GM12878 (cell line): ENCODE data around the gene HEBP2.

Source experiments
- BCL11A ChIP-seq: IDR thresholded peaks from 2 replicates; pipeline ENCODE4 v1.6.1; 2011; ENCODE audit warnings: low read depth, low read length
- CBFB ChIP-seq: IDR thresholded peaks from 2 replicates; pipeline ENCODE4 v1.6.1; 2016; ENCODE audit warnings: antibody characterized with exemption, low read depth
- EZH2 ChIP-seq: IDR thresholded peaks from 2 replicates; pipeline ENCODE4 v1.6.1; 2012; ENCODE audit warnings: low read depth, mild to moderate bottlenecking, control low read depth, inconsistent platforms, low read length, borderline replicate concordance; ENCODE audit not compliant: control insufficient read depth
- FOXM1 ChIP-seq: IDR thresholded peaks from 2 replicates; pipeline ENCODE4 v1.6.1; 2012; ENCODE audit warnings: low read depth, mild to moderate bottlenecking, inconsistent platforms, low read length, moderate library complexity
- HCFC1 ChIP-seq: fragments of 150-350 bp; IDR thresholded peaks from 2 replicates; pipeline ENCODE4 v1.6.1; 2014; ENCODE audit warnings: low read length
- NBN ChIP-seq: fragments of 450-650 bp; IDR thresholded peaks from 2 replicates; pipeline ENCODE4 v1.6.1; 2016
- POLR2A ChIP-seq: IDR thresholded peaks from 2 replicates; pipeline ENCODE4 v1.6.1; 2011; ENCODE audit warnings: low read depth, mild to moderate bottlenecking, low read length
- RAD21 ChIP-seq: IDR thresholded peaks from 2 replicates; pipeline ENCODE4 v1.6.1; 2011; ENCODE audit warnings: mild to moderate bottlenecking, low read depth, low read length, moderate library complexity; ENCODE audit not compliant: insufficient read depth
- SPI1 ChIP-seq: IDR thresholded peaks from 2 replicates; pipeline ENCODE4 v1.6.1; 2011; ENCODE audit warnings: low read depth, mild to moderate bottlenecking, low read length, moderate library complexity, borderline replicate concordance; ENCODE audit not compliant: insufficient read depth
- TF ChIP-seq, protein P1 (sequence below): IDR thresholded peaks from 2 replicates; pipeline ENCODE4 v1.6.1; 2011; ENCODE audit warnings: borderline replicate concordance, low read depth, mild to moderate bottlenecking, moderate library complexity, mixed read lengths, low read length; ENCODE audit not compliant: insufficient read depth; ENCODE audit errors: extremely low read length
- TF ChIP-seq, protein P2 (sequence below): IDR thresholded peaks from 2 replicates; pipeline ENCODE4 v1.6.1; 2011; ENCODE audit warnings: low read depth, low read length, improper control_type of control experiment, borderline replicate concordance

DNA sequence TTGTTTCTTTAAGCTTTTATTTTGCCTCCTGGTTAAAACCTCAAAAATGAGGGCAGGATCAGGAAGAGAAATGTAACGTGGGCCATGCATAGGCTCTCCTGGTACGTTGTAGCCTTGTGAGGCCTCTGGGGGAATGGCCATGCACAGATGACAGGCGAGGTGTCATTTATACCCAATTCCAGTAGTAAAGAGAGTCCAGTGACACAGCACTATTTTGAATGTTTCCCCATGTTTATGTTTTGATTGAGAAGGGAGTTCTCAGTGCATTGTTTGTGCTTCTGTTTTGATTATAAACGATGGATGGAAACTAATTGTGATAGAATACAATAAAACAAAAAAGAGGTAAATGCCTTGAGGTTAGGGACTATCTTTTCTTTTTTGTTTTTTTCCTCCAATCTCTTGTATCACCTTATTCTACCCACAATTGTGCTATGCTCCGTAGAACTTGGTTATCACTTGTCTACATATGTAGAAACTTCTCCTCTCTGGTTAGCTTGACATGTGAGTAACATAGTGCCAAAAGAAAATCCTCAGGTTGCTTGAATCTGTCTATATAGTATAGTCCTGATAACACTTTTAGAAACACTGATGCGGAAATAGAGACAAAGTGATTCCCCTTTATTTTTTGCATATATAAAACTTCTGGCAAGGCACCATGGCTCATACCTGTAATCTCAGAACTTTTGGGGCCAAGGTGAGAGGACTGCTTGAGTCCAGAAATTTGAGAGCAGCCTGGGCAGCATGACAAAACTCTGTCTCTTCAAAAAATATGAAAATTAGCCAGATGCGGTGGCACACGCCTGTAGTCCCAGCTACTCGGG lies 33.2 kb upstream of the HEBP2 start:
- TF ChIP-seq POLR2A (no peak), EZH2 (no peak), FOXM1 (no peak), CBFB (no peak), HCFC1 (no peak), RAD21 (no peak), BCL11A (no peak), SPI1 (no peak), NBN (no peak)
- TF ChIP-seq, protein P1, sequence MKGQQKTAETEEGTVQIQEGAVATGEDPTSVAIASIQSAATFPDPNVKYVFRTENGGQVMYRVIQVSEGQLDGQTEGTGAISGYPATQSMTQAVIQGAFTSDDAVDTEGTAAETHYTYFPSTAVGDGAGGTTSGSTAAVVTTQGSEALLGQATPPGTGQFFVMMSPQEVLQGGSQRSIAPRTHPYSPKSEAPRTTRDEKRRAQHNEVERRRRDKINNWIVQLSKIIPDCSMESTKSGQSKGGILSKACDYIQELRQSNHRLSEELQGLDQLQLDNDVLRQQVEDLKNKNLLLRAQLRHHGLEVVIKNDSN = no peak
- TF ChIP-seq, protein P2, sequence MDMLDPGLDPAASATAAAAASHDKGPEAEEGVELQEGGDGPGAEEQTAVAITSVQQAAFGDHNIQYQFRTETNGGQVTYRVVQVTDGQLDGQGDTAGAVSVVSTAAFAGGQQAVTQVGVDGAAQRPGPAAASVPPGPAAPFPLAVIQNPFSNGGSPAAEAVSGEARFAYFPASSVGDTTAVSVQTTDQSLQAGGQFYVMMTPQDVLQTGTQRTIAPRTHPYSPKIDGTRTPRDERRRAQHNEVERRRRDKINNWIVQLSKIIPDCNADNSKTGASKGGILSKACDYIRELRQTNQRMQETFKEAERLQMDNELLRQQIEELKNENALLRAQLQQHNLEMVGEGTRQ = no peak
